ENCODE results near the gene KDF1. TPM values are rescaled to one million over a fixed set of nuclear protein-coding genes. Genes with fewer than 3 reads are reported as not detected.

The KDF1 gene, protein sequence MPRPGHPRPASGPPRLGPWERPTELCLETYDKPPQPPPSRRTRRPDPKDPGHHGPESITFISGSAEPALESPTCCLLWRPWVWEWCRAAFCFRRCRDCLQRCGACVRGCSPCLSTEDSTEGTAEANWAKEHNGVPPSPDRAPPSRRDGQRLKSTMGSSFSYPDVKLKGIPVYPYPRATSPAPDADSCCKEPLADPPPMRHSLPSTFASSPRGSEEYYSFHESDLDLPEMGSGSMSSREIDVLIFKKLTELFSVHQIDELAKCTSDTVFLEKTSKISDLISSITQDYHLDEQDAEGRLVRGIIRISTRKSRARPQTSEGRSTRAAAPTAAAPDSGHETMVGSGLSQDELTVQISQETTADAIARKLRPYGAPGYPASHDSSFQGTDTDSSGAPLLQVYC
- total RNA-seq (1 to 10 TPM; 1.0 to 1.4 TPM), polyA plus RNA-seq (1 to 10 TPM; 2.2 to 4.6 TPM)

GRCh38 chr1:26959722-26960624, at the start of gene KDF1:
Gene KDF1 (minus strand): TSS chr1:26960468. CDS start chr1:26952380, 8,088 bp downstream.
- Histone ChIP-seq H3K4me3 (ENCODE audit: low read depth in 1 of 3, low read length in 3 of 3) (peak within 1 kb of the TSS; percentile 59 to 82 (median 63)), H3K9ac (ENCODE audit: low read depth in 1 of 2, low read length in 2 of 2) (peak within 1 kb of the TSS in 1 of 2 donors; percentile 54), H3K9me3 (ENCODE audit: control insufficient read depth in 4 of 4, low read length in 3 of 4) (no peaks in the 10 kb centered on the region), H3K27ac (ENCODE audit: low read depth in 1 of 2, low read length in 2 of 2) (no peak within 1 kb of the TSS), H3K4me1 (ENCODE audit: control insufficient read depth in 4 of 4, insufficient read depth in 4 of 4, low read length in 3 of 4) (peaks cover 3 to 26% (median 11%) of the 10 kb centered on the region in 4 donors), H3K36me3 (ENCODE audit: control insufficient read depth in 4 of 4, insufficient read depth in 3 of 4, low read depth in 1 of 4, low read length in 3 of 4) (no peaks in the 10 kb centered on the region), H3K27me3 (ENCODE audit: control insufficient read depth in 4 of 4, insufficient read depth in 4 of 4, low read length in 3 of 4) (no peaks in the 10 kb centered on the region)
- no peak for DNase-seq (ENCODE audit: low spot score)
- WGBS, result 2% methylated on average over 86 of the region's 86 CpGs
- TF ChIP-seq JUND (IDR thresholded peaks at IDR 0.05), result no peak
- TF ChIP-seq TAF1 (conservative IDR thresholded peaks at IDR 0.05), result no peak
- TF ChIP-seq, protein P1, sequence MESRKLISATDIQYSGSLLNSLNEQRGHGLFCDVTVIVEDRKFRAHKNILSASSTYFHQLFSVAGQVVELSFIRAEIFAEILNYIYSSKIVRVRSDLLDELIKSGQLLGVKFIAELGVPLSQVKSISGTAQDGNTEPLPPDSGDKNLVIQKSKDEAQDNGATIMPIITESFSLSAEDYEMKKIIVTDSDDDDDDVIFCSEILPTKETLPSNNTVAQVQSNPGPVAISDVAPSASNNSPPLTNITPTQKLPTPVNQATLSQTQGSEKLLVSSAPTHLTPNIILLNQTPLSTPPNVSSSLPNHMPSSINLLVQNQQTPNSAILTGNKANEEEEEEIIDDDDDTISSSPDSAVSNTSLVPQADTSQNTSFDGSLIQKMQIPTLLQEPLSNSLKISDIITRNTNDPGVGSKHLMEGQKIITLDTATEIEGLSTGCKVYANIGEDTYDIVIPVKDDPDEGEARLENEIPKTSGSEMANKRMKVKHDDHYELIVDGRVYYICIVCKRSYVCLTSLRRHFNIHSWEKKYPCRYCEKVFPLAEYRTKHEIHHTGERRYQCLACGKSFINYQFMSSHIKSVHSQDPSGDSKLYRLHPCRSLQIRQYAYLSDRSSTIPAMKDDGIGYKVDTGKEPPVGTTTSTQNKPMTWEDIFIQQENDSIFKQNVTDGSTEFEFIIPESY (IDR thresholded peaks at IDR 0.05), result peak; percentile 47
- TF ChIP-seq, protein P2, sequence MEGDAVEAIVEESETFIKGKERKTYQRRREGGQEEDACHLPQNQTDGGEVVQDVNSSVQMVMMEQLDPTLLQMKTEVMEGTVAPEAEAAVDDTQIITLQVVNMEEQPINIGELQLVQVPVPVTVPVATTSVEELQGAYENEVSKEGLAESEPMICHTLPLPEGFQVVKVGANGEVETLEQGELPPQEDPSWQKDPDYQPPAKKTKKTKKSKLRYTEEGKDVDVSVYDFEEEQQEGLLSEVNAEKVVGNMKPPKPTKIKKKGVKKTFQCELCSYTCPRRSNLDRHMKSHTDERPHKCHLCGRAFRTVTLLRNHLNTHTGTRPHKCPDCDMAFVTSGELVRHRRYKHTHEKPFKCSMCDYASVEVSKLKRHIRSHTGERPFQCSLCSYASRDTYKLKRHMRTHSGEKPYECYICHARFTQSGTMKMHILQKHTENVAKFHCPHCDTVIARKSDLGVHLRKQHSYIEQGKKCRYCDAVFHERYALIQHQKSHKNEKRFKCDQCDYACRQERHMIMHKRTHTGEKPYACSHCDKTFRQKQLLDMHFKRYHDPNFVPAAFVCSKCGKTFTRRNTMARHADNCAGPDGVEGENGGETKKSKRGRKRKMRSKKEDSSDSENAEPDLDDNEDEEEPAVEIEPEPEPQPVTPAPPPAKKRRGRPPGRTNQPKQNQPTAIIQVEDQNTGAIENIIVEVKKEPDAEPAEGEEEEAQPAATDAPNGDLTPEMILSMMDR (IDR thresholded peaks at IDR 0.05; ENCODE audit: low read depth, low read length, missing input control), result peak; percentile 3
- TF ChIP-seq HNF4G (IDR thresholded peaks at IDR 0.05), result no peak
- TF ChIP-seq, protein P3, sequence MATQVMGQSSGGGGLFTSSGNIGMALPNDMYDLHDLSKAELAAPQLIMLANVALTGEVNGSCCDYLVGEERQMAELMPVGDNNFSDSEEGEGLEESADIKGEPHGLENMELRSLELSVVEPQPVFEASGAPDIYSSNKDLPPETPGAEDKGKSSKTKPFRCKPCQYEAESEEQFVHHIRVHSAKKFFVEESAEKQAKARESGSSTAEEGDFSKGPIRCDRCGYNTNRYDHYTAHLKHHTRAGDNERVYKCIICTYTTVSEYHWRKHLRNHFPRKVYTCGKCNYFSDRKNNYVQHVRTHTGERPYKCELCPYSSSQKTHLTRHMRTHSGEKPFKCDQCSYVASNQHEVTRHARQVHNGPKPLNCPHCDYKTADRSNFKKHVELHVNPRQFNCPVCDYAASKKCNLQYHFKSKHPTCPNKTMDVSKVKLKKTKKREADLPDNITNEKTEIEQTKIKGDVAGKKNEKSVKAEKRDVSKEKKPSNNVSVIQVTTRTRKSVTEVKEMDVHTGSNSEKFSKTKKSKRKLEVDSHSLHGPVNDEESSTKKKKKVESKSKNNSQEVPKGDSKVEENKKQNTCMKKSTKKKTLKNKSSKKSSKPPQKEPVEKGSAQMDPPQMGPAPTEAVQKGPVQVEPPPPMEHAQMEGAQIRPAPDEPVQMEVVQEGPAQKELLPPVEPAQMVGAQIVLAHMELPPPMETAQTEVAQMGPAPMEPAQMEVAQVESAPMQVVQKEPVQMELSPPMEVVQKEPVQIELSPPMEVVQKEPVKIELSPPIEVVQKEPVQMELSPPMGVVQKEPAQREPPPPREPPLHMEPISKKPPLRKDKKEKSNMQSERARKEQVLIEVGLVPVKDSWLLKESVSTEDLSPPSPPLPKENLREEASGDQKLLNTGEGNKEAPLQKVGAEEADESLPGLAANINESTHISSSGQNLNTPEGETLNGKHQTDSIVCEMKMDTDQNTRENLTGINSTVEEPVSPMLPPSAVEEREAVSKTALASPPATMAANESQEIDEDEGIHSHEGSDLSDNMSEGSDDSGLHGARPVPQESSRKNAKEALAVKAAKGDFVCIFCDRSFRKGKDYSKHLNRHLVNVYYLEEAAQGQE (IDR thresholded peaks at IDR 0.05), result no peak
- no peak for TF ChIP-seq NR2F2 (IDR thresholded peaks at IDR 0.05)
- TF ChIP-seq, protein P4, sequence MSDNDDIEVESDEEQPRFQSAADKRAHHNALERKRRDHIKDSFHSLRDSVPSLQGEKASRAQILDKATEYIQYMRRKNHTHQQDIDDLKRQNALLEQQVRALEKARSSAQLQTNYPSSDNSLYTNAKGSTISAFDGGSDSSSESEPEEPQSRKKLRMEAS (IDR thresholded peaks at IDR 0.05), result no peak
- TF ChIP-seq SP1 (IDR thresholded peaks at IDR 0.05), result no peak
- no peak for TF ChIP-seq FOXA1 (IDR thresholded peaks at IDR 0.05)
- no peak for TF ChIP-seq HNF4A (conservative IDR thresholded peaks at IDR 0.05)
- TF ChIP-seq GABPA (IDR thresholded peaks at IDR 0.05 in 1 of 2, conservative IDR thresholded peaks at IDR 0.05 in 1 of 2), result no peak
- TF ChIP-seq RAD21 (IDR thresholded peaks at IDR 0.05), result peak in 1 of 2 donors; percentile 8
- no peak for TF ChIP-seq YY1 (IDR thresholded peaks at IDR 0.05)
- TF ChIP-seq RXRA (IDR thresholded peaks at IDR 0.05), result no peak
- TF ChIP-seq FOXA2 (IDR thresholded peaks at IDR 0.05), result no peak
- no peak for TF ChIP-seq EGR1 (IDR thresholded peaks at IDR 0.05; ENCODE audit: low read depth in 2 of 2)
- TF ChIP-seq, protein P5, sequence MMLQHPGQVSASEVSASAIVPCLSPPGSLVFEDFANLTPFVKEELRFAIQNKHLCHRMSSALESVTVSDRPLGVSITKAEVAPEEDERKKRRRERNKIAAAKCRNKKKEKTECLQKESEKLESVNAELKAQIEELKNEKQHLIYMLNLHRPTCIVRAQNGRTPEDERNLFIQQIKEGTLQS (IDR thresholded peaks at IDR 0.05), result no peak
